Cerebellar nuclear complex (tissue), 1 donor: Measurements from ENCODE around the gene CYP3A5.
"Not testable (repeated sequence)": the region's sequence is repeated elsewhere in the genome, so short reads cannot be mapped to it uniquely, and the experiment has no call there.

Source experiments
- DNase-seq, 2 experiments: peaks; one replicate each; lab custom pipeline; 2025; lab: John Stamatoyannopoulos, UW

The CYP3A5 gene

DNA sequence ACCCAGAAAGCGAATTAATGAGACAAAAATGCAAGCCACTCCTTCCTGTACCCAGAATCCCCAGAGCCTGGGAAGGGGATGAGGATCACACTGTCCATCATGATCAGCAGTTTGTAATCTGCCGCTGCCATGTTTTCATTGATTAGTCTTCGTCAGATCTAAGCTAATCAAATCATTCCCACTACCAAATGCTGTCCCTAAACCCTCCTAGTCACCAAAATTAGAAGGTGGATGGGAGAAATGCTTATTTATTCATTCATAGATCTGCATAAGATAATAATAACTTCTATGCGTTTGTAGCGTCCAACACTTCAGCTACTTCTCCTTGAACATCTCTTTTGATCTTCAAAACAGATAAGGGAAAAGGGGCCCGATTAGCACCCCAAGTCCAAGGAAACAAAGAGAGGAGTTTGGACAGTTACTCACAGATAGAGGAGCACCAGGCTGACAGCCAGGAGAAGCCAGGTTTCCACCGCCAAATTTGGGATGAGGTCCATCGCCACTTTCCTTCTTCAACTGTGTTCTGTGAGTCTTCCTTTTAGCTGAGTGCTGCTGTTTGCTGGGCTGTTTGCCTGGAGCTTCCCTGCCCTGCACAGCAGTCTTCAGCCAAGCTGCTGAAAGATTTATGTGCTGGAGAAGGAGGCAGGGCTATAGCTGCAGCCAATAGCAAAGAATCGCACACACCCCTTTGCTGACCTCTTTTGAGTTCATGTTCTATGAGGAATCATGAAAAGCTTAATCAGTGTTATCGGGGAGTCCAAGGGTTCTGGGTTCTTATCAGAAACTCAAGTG lies at the start of gene CYP3A5:
Gene CYP3A5, minus strand, starts transcription at position 597 of the 792 bp plus-strand sequence. Its CDS starts 100 bp downstream, at position 497.
- no peak for DNase-seq

DNA sequence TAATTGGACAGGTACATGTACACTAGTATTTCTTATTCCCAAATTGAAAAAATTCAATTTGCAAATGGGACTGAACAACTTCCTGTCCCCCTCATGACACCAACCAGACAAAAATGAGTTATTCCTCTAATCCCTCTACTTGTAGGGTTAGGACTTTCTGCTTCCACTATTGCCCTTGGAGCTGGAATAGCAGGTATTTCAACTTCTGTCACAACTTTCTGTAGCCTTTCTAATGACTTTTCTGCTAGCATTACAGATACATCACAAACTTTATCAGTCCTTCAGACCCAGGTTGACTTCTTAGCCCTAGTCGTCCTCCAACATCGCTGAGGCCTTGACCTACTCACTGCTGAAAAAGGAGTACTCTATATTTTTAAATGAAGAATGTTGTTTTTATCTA lies 48.8 kb upstream of the CYP3A5 start:
- no peak for DNase-seq

DNA sequence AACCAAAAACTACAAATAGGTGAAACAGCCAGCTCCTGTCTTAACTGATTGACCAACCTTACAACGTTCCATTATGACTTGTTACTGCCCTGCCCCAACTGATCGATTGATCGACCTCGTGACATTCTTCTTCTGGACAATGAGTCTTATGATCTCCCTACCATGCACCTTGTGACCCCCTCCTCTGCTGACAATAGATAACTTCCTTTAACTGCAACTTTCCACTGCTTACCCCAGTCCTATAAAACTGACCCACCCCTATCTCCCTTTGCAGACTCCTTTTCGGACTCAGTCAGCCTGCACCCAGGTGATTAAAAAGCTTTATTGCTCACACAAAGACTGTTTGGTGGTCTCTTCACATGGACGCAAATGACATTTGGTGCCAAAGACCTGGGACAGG lies 43.4 kb upstream of the CYP3A5 start:
- not testable (repeated sequence) for DNase-seq

DNA sequence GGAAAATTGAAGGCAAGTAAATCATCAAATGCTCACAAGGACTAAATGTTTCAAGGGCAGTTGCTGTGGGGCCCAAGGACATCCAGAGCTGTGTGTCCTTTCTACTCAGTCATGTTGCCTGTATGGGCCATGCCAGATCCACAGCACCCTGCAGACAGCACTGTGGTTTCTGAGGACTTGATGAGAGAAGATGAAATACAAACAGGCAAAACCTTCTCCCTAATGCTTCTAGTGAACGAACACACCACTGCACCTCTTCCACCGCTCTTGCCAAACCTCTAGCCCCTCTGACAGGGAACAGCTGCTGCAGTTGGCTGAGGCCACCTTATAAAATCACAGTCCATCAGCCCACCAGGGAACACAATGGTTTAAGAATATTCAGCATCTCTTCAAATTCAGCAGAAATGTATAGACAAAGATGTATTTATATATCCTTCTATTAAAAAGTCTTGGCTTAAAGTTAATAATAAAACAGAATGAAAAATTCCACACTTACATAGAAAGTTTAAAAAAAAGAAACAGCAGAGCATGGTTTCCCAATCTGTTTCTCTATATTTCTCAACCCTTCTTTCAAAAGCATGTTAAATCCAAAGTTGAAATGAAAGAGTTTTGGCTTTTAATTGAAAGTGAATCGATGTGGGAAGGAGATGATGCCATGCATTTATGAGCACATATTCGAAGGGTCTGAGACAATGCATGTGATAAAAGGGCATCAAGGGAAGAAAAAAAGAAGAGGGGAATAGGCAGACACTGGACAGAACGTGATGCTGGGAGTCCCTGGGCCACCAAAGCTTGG lies 41.2 kb upstream of the CYP3A5 start:
- no peak for DNase-seq

DNA sequence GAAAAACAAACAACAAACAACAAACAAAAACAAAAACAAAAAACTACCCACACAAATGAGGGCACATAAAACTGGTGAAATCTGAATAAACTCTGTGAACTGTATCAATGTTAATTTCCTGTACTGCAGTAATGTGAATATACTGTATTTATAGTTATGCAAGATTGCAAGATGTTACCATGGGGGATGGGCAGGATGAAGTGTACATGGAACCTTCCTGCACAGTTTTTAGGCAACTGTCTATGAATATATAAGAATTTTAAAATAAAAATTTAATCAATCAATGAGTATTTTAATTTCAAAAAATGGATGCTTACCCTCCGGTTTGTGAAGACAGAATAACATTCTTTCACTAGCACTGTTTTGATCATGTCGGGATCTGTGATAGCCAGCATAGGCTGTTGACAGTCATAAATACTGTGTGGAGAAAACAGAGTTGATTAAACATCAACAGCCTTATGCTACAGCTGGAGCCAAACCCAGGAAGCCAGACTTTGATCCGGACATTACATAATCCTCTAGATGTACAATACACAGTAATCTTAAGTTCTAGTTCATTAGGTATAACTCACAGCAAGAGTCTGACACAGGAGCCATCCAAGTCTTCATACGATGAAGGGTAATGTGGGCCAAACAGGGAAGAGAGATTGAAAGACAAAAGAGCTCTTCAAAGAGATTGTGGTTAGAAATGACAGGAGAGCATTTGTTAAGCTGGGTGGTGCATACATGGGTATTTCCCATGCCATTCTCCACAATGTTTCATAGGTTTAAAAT lies 40.4 kb upstream of the CYP3A5 start:
- DNase-seq = no peak

DNA sequence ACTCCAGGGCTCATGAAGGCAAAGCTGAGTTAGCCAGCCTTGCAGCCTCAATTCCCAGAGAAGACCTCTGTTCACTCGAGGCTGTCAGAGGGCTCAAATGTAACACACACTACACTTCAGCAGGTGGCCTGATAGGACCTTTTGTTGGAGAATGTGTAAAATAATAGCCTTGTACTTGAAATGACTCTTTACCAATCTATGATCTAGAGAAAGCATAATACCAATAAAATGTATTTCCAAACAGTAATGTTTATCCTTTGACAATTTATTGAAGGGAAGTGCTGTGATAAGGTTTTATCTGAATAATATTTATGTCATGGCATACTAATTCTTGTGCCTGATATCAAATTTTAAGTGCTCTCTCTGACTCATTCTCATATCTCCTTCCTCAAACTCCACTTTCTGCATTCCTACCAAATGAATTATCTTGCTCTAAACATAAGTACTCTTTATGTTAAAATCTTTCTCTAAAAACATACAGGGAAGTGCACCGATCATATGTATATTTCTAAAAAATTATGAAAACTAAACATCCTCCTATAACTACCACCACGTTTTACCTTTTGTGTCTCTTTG lies 34.3 kb upstream of the CYP3A5 start:
- DNase-seq = no peak

DNA sequence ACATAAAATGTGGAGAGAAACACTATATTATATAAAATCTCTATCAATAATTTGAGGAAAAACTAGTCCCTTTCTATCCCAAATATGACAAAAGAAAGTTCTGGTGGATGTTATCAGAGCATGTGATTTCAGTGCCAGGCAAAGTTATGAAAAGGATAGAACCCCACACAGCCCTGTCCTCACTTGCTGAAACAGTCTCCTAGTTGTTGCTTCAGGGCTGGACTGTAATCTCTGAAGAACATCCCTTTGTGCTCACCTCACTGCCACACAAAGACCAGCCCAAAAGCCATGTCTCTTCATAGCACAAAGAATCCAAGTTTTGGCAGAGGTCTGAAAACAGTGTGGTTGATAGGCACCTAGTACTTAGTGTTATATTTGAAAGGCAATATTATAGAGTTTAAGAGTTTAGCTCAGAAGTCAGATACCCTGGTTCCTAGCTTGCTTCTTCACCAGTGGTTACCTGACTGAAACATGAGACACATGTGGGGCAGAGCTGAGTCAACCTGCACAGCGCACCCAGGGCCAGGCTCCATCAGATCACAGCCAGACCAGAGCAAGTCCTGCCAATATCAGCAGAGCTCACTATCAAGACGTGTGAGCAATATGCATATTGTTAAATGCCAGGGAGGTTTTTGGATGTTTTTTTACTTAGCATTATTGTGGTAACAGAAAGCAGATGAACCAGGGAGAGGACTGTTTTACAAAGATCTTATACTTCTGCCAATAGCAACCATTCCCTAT lies 30.2 kb upstream of the CYP3A5 start:
- DNase-seq = no peak

DNA sequence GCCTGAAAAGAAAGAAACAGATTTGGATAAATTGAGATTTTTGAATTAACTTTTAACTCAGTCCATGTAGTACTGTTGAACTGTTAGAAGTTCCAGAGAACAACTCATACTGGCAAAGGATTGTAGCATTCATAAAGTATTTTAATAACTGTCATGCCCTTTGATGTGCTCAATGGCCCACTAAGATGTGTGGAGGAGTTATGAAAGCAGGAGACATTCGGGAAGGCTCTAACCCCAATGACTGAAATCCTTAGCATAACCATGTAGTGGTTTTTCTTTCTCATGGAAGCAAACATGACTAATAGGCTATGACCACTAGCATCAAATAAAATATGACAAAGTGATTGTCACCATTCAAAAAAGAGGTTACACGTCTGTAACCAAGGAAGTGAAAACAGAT lies 29.5 kb upstream of the CYP3A5 start:
- no peak for DNase-seq

DNA sequence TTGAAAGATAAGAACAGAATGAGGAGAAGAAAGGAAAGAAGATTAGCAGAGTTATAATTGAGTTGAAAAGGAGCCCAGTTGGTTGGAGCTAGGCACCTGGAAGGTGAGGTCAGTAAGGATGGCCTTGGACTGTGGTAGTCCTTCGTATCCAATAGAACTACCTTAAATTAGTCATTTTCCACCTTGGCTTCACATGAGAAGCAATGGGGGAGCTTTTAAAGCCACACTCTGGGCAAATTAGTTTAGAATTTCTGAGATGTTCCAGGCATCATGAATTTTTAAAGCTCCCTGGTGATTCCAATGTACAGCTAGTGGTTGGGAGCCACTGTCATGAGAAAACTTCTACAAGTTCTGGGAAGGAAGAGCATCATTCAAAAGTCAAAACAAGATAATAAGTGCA lies 27.3 kb upstream of the CYP3A5 start:
- DNase-seq = no peak

DNA sequence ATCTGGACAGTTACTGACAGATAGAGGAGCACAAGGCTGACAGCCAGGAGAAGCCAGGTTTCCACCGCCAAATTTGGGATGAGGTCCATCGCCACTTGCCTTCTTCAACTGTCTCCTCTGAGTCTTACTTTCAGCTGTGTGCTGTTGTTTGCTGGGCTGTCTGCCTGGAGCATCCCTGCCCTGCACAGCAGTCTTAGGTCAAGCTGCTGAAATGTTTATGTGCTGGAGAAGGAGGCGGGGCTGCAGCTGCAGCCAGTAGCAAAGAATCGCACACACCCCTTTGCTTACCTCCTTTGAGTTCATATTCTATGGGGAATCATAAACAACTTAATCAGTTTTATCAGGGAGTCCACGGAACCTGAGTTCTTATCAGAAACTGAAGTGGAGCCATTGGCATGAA lies 20.1 kb upstream of the CYP3A5 start:
- no peak for DNase-seq

DNA sequence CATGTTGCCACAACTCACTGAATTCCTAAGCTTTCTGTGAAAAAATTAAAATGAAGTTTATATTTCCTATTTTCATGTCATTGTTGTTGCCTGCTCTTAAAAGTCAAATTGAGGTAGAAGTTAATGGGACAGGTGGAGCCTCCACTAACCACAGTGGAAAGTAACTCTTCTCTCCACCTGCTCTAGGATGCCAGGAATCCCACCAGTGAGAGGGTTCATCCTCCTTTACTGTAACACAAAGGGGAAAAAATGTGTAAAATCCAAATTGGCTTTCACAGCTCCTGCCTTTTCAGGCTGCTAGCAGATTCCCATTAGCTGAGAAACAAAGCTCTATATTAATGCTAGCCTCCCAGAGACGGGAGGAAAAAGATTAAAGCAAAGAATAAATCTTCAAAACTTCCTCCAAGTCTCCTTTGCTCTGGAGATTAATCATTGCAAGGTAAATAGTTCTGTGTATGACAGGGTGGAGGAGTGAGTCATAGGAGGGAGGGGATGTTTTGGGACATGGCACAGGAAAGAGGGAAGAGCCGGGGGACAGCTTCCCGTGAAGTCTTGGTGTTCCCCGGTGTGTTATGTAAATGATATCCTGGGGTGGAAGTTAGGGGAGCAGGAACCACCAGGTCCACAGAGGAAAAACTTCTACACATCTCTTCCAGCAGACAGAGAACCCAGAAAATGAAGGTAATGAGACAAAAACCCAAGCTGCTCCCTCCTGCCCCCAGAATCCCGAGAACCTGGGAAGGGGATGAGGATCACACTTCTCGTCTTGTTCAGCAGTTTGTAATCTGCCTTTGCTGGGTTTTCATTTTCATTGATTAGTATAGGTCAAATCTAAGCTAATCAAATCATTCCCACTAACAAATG lies 19.3 kb upstream of the CYP3A5 start:
- not testable (repeated sequence) for DNase-seq

DNA sequence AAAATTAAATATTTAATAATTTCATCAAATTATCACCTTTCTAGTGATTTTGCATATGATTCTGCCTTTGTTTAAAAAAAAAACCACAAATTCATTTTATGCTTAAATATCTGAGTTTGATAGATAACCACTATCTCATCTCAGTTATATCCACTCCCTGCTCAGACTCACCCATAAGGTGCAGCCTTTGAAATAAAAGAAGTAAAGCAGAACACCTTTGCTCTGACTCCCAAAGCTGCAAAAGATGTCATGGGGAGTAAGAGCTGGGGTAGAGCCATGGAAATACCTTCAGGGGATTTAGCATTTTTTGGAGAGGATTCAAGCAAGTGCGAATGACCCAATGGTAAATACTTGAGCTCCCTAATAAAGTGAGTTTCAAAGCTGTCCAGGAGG lies 15.1 kb upstream of the CYP3A5 start:
- no peak for DNase-seq

DNA sequence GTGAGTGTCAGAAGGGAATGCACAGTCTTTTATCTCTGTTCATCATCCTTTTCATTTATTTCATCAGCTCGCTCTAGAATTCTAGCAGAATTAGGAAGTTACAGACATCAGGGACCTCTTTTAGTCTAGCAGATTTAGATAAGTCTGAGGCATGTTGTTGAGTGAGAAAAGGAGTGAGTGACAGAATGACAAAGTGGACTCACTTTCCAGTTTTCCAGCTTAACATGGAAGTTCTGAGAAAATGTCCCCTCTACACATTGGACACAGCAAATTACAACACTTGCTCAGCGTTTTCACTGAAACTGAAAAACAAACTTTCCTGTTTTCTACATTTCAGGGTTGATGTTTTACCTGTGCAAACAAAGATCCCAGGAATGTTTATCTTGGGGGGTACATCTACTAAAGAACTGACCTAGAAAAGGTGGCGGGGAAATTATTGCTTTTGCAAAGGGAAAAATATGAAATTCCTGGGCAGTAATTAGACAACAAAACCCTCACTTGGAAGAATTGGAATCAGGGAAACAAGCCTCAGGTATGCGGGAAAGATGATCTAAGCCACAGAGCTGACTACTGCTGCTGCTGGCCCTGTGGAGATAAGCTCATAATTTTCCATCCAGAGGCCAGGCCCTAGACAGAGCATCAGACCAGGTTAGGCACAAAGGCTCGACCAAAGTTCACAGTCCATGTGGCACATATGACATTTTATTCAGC lies 14.6 kb upstream of the CYP3A5 start:
- no peak for DNase-seq

DNA sequence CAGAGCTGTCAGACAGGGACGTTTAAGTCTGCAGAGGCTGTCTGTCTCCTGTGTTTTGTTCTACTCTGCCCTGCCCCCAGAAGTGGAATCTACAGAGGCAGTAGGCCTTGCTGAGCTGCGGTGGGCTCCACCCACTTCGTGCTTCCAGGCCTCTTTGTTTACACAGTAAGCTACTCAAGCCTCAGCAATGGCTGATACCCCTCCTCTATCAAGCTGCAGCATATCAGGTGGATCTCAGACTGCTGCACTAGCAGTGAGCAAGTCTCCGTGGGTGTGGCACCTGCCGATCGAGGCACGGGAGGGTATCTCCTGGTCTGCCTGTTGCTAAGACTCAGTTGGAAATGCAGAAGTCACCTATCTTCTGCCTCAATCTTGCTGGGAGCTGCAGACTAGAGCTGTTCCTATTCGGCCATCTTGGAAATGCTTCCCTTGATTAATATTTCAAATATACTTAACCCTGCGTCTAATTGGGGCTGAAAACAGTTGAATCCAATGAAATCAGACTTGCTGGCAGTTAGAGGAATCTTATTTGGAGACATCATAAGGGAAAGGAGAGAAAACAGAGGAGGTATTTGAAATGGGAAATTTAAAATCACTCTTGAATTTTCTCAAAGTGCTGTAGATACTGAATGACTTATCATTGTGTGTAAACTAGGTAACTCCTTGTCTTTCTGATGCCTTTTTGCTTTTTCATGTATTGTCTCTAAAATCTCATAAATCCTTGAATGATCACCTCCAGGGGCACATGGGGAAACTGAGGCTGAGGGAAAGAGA lies 13.8 kb upstream of the CYP3A5 start:
- no peak for DNase-seq

DNA sequence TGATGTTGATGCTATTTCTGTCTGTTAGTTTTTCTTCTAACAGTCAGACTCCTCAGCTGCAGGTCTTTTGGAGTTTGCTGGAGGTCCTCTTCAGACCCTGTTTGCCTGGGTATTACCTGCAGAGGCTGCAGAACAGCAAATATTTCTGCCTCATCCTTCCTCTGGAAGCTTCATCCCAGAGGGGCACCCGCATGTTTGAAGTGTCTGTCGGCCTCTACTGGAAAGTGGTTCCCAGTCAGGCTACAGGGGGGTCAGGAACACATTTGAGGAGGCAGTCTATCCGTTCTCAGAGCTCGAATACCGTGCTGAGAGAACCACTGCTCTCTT lies 13.3 kb upstream of the CYP3A5 start:
- DNase-seq = no peak

DNA sequence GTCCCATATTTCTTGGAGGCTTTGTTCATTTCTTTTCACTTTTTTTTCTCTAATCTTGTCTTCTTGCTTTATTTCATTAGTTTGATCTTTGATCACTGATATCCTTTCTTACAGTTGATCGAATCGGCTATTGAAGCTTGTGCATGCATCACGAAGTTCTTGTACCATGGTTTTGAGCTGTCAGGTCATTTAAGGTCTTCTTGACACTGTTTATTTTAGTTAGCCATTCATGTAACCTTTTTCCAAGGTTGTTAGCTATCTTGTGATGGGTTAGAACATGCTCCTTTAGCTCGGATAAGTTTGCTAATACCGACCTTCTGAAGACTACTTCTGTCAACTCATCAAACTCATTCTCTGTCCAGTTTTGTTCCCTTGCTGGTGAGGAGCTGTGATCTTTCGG lies 12.8 kb upstream of the CYP3A5 start:
- not testable (repeated sequence) for DNase-seq

DNA sequence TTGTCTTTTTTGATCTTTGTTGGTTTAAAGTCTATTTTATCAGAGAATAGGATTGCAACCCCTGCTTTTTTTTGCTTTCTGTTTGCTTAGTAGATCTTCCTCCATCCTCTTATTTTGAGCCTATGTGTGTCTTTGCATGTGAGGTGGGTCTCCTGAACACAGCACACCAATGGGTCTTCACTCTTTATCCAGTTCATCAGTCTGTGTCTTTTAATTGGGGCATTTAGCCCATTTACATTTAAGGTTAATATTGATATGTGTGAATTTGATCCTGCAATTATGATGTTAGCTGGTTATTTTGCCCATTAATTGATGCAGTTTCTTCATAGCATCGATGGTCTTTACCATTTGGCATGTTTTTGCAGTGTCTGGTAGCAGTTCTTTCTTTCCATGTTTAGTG lies 11.9 kb upstream of the CYP3A5 start:
- not testable (repeated sequence) for DNase-seq

DNA sequence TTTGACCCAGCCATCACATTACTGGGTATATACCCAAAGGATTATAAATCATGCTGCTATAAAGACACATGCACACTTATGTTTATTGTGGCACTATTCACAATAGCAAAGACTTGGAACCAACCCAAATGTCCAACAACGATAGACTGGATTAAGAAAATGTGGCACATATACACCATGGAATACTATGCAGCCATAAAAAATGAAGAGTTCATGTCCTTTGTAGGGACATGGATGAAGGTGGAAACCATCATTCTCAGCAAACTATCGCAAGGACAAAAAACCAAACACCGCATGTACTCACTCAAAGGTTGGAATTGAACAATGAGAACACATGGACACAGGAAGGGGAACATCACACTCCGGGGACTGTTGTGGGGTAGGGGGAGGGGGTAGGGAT lies 11.1 kb upstream of the CYP3A5 start:
- DNase-seq = not testable (repeated sequence)
